ENCODE data around the gene COPE. TPM values are rescaled to one million over a fixed set of nuclear protein-coding genes. Genes with fewer than 3 reads are reported as not detected.

COPE gene
- total RNA-seq, 4 donors from 2014 or later, result 205 to 257 (median 224) TPM

GRCh38 chr19:18861235-18861634 lies 58.0 kb downstream of the COPE start:
- DNase-seq, result peak in 1 of 3 donors; percentile 40
- Histone ChIP-seq H3K27ac (no peak overlapping the region), H3K4me1 (no peaks in the 10 kb centered on the region), H3K4me3 (no peak overlapping the region), H3K36me3 (peaks cover 0 to 100% (median 0%) of the 10 kb centered on the region in 3 donors), H3K27me3 (no peaks in the 10 kb centered on the region), H3K9me3 (no peaks in the 10 kb centered on the region)
- TF ChIP-seq, protein P1, sequence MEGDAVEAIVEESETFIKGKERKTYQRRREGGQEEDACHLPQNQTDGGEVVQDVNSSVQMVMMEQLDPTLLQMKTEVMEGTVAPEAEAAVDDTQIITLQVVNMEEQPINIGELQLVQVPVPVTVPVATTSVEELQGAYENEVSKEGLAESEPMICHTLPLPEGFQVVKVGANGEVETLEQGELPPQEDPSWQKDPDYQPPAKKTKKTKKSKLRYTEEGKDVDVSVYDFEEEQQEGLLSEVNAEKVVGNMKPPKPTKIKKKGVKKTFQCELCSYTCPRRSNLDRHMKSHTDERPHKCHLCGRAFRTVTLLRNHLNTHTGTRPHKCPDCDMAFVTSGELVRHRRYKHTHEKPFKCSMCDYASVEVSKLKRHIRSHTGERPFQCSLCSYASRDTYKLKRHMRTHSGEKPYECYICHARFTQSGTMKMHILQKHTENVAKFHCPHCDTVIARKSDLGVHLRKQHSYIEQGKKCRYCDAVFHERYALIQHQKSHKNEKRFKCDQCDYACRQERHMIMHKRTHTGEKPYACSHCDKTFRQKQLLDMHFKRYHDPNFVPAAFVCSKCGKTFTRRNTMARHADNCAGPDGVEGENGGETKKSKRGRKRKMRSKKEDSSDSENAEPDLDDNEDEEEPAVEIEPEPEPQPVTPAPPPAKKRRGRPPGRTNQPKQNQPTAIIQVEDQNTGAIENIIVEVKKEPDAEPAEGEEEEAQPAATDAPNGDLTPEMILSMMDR (IDR thresholded peaks at IDR 0.05), result no peak
- no peak for TF ChIP-seq POLR2A (IDR thresholded peaks at IDR 0.05)

DNA sequence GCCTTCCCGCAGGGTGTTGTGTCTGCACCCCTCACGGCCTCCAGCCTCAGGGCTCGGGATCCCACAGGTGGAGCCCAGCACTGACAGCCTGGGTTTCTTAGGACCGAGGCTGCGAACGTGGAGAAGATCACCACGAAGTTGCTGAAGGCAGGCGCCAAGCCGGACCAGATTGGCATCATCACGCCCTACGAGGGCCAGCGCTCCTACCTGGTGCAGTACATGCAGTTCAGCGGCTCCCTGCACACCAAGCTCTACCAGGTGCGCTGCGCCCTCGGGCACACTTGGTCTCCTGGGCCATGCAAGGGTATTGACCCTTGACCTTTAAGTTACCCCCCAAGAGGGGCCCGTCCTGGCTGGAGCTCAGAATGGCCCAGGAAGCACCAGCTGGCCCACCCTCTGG lies 58.5 kb downstream of the COPE start:
- Histone ChIP-seq H3K36me3 (peaks cover 0 to 100% (median 0%) of the 10 kb centered on the region in 3 donors), H3K27ac (no peak overlapping the region), H3K9me3 (no peaks in the 10 kb centered on the region), H3K4me1 (no peaks in the 10 kb centered on the region), H3K27me3 (no peaks in the 10 kb centered on the region), H3K4me3 (no peak overlapping the region)
- no peak for DNase-seq
- no peak for TF ChIP-seq POLR2A (IDR thresholded peaks at IDR 0.05)
- TF ChIP-seq, protein P1 (IDR thresholded peaks at IDR 0.05), result no peak

GRCh38 chr19:18860302-18860700 lies 58.9 kb downstream of the COPE start:
- no peak for TF ChIP-seq POLR2A (IDR thresholded peaks at IDR 0.05)
- TF ChIP-seq, protein P1 (IDR thresholded peaks at IDR 0.05), result no peak
- H3K27me3 ChIP-seq, result no peaks in the 10 kb centered on the region
- H3K9me3 ChIP-seq, result no peaks in the 10 kb centered on the region
- no peak for DNase-seq
- peaks cover 0 to 100% (median 0%) of the 10 kb centered on the region in 3 donors for H3K36me3 ChIP-seq
- no peak overlapping the region for H3K27ac ChIP-seq
- H3K4me3 ChIP-seq, result no peak overlapping the region
- no peaks in the 10 kb centered on the region for H3K4me1 ChIP-seq

GRCh38 chr19:18859676-18860301 lies 59.4 kb downstream of the COPE start:
- Histone ChIP-seq H3K27ac (no peak overlapping the region), H3K4me1 (no peaks in the 10 kb centered on the region), H3K36me3 (peaks cover 0 to 100% (median 0%) of the 10 kb centered on the region in 3 donors), H3K4me3 (no peak overlapping the region), H3K27me3 (no peaks in the 10 kb centered on the region), H3K9me3 (no peaks in the 10 kb centered on the region)
- no peak for TF ChIP-seq POLR2A (IDR thresholded peaks at IDR 0.05)
- TF ChIP-seq, protein P1 (IDR thresholded peaks at IDR 0.05), result no peak
- peak in 1 of 3 donors; percentile 43 for DNase-seq

DNA sequence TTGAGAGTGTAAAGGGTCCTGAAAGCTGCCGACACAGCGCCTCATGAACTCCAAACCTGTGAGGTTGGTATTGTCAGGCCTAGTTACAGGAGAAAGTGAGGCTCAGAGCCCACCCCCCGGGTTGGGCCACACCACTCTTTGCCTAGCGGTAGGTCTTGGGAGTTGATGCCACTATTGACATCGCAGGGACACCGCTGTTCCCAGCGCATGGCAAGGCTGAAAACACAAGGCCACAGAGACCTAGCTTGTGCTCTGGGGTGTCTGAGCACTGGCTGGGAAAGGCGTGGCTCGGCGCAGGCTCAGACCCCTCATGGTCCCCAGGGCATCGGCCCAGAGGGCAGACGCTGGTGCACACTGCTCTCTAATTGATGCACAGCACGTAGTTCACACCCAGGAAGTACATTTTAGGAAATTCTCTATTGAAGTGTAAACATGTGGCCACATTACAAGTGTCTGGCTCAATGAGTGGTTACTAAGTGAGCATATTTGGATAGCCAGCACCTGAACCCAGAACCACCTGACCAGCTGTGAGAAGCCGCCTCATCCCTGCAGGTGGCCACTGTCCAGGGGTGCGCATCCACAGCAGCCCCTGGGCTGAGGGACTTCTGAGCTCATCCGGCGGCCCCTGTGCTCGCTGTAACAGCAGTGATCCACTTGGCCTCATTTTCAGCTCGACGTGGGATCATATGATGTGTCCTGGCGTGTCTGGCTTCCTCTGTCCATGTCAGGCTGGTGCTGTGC lies 60.1 kb downstream of the COPE start:
- H3K4me1 ChIP-seq, result no peaks in the 10 kb centered on the region
- no peaks in the 10 kb centered on the region for H3K27me3 ChIP-seq
- peak in 1 of 3 donors; percentile 43 for DNase-seq
- TF ChIP-seq, protein P1 (IDR thresholded peaks at IDR 0.05), result no peak
- no peak for TF ChIP-seq POLR2A (IDR thresholded peaks at IDR 0.05)
- H3K27ac ChIP-seq, result no peak overlapping the region
- H3K36me3 ChIP-seq, result peaks cover 0 to 100% (median 0%) of the 10 kb centered on the region in 3 donors
- no peak overlapping the region for H3K4me3 ChIP-seq
- H3K9me3 ChIP-seq, result no peaks in the 10 kb centered on the region
